Measurements from ENCODE around the gene WRAP73. TPM values are rescaled to one million over a fixed set of nuclear protein-coding genes. Genes with fewer than 3 reads are reported as not detected.

The WRAP73 gene, protein sequence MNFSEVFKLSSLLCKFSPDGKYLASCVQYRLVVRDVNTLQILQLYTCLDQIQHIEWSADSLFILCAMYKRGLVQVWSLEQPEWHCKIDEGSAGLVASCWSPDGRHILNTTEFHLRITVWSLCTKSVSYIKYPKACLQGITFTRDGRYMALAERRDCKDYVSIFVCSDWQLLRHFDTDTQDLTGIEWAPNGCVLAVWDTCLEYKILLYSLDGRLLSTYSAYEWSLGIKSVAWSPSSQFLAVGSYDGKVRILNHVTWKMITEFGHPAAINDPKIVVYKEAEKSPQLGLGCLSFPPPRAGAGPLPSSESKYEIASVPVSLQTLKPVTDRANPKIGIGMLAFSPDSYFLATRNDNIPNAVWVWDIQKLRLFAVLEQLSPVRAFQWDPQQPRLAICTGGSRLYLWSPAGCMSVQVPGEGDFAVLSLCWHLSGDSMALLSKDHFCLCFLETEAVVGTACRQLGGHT
- 10 to 100 TPM; 16.8 to 20.5 (median 19.5) TPM for total RNA-seq

DNA sequence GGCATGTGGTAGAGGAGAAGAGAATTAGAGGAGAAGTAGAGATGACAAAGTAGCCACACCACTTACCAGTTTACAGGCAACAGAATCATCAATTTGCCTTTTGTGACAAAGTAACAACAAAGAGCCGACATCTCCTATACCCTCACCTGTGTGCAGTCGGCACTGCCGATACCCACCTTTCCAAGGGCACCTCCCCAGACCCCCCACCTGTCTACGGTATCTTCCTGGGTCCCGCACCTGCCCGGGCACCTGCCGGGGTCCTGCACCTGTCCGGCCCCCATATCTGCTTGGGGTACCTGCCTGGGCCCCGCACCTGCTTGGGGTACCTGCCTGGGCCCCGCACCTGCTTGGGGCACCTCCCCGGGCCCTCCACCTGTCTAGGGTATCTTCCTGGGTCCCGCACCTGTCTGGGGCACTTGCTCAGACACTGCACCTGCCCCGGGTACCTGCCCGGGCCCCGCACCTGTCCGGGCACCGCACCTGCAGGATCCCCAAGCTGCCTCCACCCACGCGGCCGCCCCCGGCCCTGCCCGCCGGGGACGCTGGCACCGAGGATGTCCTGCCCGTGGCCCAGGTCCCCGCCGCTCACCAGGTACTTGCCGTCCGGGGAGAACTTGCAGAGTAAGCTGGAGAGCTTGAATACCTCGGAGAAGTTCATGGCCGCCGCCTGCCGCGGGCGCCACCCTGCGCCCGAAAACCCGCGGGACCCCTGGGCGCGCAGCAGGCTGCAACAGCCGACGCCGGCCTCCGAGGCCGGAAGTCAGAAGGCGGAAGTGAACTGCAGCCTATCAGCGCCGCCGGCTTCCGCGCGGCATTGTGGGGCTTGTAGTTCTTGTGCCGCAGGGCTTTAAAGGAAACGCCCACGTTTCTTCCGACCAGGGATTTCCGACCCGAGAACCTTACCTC is at the start of gene WRAP73:
WRAP73 (minus strand) TSS at position 762 of the 906 bp plus-strand sequence; CDS start at position 658, 104 bp downstream.
- TF ChIP-seq CTCF (IDR thresholded peaks at IDR 0.05; ENCODE audit: low read depth), result no peak

DNA sequence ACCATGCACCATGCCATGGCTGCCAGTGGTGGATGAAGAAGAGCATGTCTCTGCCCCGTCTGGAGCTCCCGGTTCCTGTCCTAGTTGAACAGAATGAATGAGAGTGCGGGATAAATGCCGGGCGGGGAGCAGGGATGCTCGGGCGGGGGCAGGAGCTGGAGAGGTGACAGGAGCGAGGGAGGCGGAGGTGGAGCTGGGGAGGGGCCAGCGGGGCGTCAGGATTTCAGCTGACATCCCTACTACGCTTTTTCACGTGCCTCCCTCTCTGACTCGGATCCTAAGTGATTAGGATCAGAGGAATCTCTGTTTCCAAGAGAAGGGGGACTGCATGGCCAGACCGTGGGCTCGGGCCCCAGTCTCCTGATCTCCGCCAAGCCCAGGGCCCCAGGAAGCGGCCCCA is 49.7 kb upstream of the WRAP73 start:
- TF ChIP-seq CTCF (IDR thresholded peaks at IDR 0.05; ENCODE audit: low read depth), result no peak

DNA sequence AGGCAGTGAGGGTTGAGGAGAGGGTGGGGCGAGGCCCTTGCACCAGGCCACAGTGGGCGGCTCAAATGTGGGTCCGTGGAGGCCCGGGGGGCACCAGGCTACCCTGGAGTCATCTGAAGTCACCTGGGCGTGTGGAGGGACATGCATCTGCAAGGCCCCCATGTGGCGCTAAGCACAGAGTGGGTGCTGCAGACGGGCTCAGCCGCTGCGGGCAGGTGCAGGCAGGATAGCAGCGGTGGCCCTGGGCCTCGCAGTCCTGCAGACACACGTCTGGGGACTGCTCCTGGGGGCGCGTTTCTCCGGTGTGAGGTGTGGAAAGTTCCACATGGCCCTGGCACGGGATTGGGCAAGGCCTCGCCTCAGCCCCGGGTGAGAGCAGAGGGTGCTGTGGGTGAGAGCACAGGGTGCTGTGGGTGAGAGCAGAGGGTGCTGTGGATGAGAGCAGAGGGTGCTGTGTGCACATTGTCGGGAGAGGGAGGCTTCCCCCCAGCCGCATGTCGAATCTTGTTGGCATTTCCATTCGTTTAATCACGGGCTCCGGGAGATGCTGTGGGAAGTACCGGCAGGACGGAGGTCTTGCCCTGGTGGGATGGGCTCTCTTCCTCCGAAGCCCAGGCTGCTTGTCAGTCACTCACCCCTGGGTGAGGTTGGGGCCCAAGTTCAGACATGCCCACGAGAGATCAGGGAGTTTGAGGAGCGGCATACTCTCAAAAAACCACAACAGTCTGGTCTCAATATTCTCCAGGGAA is 48.9 kb upstream of the WRAP73 start:
- no peak for TF ChIP-seq CTCF (IDR thresholded peaks at IDR 0.05; ENCODE audit: low read depth)

DNA sequence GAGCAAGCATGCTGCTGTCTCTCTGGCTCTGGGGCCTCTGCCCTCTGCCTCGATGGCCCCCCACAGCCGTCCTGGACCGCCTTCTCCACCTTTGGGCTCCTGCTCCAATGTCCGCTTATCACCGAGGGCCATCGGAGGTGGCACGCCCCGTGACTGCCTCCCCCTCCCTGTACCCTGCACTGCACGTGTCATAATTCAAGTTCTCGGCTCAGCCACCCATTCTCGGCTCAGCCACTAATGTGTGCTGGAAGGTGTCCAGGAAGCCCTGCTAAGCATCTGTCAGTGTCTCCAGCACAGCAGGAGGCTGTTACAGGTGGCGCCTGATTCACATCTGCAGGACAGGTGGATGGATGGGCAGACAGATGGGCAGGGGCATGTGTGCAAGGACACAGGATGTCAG is 47.9 kb upstream of the WRAP73 start:
- TF ChIP-seq CTCF (IDR thresholded peaks at IDR 0.05; ENCODE audit: low read depth), result no peak

GRCh38 chr1:3697104-3697503 is 47.2 kb upstream of the WRAP73 start:
- no peak for TF ChIP-seq CTCF (IDR thresholded peaks at IDR 0.05; ENCODE audit: low read depth)

GRCh38 chr1:3696689-3697088 is 46.8 kb upstream of the WRAP73 start:
- TF ChIP-seq CTCF (IDR thresholded peaks at IDR 0.05; ENCODE audit: low read depth), result no peak
